GM10266 (cell line): Measurements from ENCODE around the gene TYK2.
"Not testable (repeated sequence)": the region's sequence is repeated elsewhere in the genome, so short reads cannot be mapped to it uniquely, and the experiment has no call there.

Experiments used
- DNase-seq: peaks from one replicate; pipeline ENCODE4 v3.0.0; 2012; ENCODE audit errors: extremely low spot score
- TF ChIP-seq, protein P1 (sequence below): IDR thresholded peaks from 2 replicates; pipeline ENCODE4 v1.5.1; 2012; ENCODE audit warnings: mild to moderate bottlenecking, low read depth; ENCODE audit not compliant: control insufficient read depth, insufficient read depth; ENCODE audit errors: missing control alignments

The TYK2 gene

DNA sequence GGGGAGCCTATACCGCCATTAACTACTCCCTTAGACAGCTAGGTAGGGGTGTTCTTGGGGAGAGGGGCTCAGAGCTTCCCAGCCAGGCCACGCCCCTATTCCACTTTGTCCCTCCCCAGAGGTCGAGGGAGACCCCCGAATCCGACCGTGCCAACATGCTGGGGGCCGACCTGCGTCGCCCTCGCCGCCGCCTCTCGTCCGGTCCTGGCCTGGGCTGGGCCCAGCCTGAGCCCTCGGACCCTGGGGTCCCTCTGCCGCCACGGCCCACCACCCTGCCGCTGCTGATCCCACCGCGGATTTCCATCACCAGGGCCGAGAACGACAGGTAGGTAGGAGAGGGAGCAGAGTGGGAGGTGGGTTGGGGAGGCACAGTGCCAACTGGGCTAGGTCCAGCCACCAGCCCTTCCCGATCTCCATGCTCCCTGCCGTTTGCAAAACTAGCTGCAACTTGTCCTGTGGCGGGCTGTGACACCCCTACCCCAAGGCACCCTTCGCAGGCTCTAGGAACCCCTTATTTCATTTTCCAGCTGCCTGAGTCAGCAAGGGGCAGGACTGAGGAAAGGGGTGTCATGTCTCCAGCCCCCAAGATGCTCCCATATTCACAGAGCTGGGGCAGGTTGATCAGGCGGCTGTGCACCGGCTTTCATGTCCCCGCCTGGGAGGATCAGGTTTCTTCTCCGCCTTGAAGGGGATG is 37.3 kb upstream of the TYK2 start:
- DNase-seq = no peak

DNA sequence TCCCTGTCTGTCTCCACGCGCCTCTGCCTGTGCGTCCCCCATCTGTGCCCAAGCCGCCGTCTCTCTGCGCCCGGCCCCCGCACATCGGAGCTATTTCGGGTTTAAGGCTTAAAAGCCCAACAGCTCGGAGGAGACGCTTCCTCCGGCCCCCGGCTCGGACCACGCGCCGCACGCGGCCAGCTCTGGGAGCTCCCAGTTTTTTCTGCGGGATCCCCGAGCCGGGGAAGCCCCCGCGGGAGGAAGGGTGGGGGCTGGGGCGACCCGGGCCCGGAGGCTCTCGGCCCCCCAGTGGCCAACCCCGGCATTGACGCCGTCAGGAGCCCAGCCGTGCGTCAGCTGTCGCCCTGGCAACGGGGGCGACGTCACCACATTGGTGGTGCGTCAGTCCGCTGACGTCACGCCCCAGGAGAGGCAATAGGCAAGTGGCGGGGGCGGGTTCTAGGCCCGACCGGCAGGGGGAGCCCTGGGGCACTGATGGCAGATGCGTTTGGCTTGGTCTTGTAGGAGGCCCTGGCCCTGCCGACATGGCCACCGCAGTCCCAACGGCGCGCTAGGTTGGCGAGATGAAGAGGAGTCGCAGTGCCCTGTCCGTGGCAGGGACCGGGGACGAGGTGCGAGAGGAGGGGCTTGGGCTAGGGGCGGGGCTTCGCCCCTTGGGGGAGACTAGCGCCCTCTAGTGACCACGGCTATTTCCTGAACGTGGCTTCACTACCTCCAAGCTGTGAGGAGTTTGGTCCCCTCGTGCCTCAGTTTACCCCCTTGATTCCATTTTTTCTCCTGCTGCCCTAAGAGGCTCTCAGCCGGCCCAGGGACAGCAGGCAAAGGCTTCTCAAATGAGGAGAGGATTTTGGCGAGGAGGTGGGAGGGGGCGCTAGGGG is 36.2 kb upstream of the TYK2 start:
- TF ChIP-seq, protein P1, sequence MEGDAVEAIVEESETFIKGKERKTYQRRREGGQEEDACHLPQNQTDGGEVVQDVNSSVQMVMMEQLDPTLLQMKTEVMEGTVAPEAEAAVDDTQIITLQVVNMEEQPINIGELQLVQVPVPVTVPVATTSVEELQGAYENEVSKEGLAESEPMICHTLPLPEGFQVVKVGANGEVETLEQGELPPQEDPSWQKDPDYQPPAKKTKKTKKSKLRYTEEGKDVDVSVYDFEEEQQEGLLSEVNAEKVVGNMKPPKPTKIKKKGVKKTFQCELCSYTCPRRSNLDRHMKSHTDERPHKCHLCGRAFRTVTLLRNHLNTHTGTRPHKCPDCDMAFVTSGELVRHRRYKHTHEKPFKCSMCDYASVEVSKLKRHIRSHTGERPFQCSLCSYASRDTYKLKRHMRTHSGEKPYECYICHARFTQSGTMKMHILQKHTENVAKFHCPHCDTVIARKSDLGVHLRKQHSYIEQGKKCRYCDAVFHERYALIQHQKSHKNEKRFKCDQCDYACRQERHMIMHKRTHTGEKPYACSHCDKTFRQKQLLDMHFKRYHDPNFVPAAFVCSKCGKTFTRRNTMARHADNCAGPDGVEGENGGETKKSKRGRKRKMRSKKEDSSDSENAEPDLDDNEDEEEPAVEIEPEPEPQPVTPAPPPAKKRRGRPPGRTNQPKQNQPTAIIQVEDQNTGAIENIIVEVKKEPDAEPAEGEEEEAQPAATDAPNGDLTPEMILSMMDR = peak; percentile 82
- DNase-seq = peak; percentile 93

More for the DNA sequence above, 37.3 kb upstream of the TYK2 start:
- TF ChIP-seq, protein P1 = no peak

DNA sequence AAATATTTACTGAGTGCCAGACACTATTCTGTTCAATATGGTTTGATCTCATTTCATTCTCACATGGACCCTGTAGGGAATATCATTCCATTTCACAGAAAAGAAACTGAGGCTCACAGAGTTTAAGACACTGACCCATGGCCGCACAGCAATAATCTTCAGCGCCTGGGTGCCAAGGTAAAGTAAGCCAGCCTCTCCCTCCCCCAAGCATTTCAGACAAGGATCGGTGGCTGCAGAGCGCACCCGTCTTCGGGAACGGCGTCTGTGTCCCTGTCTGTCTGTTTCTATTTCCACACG is 35.7 kb upstream of the TYK2 start:
- DNase-seq = no peak
- TF ChIP-seq, protein P1 = no peak

DNA sequence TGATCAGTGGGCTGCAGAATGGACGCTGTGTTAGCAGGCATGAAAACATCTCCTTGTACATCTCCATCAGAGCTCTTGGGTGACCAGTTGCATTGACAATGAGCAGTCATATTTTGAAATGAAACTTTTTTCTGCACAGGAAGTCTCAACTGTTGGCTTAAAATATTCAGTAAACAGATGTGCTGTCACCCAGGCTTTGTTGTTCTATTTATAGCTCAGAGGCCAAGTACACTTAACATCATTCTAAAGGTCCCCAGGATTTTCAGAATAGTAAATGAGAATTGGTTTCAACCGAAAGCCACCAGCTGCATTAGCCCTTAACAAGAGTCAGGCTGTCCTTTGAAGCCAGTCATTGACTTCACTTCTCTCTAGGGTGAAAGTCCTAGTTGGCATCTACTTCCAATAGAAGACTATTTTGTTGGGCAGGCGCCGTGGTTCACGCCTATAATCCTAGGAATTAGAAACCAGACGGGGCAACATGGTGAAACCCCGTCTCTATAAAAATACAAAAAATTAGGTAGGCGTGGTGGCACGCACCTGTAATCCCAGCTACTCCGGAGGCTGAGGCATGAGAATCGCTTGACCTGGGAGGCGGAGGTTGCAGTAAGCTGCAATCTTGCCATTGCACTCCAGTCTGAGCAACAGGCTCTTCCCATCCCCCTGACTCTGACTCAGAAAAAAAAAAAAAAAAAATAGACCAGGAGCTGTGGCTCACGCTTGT is 32.0 kb upstream of the TYK2 start:
- TF ChIP-seq, protein P1 = no peak

DNA sequence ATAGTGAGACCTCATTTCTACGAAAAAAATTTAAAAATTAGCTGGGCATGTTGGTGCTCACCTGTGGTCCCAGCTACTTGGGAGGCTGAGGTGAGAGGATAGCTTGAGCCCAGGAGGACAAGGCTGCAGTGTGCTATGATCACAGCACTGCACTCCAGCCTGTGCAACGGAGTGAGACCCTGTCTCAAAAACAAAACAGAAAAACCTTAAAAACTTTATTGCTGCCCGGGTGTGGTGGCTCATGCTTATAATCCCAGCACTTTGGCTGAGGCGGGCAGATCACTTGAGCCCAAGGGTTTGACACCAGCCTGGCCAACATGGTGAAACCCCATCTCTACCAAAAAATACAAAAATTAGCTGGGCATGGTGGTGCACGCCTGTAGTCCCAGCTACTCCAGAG is 30.9 kb upstream of the TYK2 start:
- not testable (repeated sequence) for DNase-seq

More for the DNA sequence above, 32.0 kb upstream of the TYK2 start:
- DNase-seq = no peak

DNA sequence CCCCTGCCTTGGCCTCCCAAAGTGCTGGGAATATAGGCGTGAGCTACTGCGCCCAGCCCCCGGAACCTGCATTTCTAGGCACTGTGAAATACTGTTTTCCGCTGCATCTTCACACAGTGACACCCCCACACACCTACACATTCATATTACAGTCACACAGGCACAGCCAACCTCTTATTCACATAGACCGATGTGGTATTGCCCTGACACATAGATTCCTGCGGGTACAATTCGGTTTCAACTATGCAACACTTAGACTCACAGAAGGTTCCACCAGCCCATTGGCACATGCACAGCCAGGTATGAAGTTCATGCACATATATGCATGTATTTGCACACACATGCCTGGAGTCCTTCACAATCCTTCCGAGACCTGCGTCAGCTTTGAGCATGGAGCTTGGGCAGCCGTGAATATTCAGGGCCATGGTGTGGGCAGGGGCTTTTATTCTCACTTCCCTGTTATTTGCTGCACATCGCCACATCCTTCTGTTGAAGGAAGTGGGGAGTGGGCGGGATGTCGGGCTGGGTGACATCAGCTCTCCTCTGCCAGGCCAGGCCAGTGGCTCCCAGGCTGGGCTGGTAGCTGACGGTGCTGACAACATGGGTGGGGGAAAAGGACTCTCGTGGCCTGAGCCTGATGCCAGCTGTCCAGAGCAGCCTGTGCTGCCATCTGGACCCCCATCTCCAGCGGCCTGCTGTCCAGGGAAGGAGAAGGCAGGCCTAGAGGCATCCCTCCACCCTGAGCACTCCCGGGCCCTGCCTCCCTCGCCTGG is 28.3 kb upstream of the TYK2 start:
- TF ChIP-seq, protein P1 = no peak
- no peak for DNase-seq

DNA sequence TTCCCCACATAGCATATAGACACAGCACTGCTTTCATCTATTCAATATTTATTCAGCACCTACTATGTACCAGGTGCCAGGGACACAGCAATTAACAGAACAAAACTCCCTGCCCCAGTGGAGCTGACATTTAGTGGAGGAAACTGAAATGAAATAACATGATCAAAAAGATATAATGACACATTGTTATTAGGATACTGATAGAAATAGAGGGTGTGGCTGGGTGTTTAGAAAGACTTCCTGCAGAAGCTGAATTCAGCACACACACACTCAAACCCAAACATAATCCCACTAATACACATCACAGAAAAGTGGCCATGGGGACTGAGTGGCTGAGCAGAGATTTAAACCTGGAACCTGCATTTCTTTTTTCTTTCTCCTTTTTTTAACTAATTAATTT is 26.7 kb upstream of the TYK2 start:
- TF ChIP-seq, protein P1 = no peak
- no peak for DNase-seq
